Activated T-cell treated with anti-CD3 and anti-CD28 coated beads, Interleukin-2, amount 50 U/mL, for 4 hours (primary cell): Measurements from ENCODE around the gene TTC16. TPM values are rescaled to one million over a fixed set of nuclear protein-coding genes. Genes with fewer than 3 reads are reported as not detected.

ENCODE experiments used
- ATAC-seq, 2 donors: fragments of 200-7000 bp; cut with Tn5 transposase; one replicate each; pipeline ENCODE4 v1.10.0; 2021
- DNase-seq: peaks from one replicate; pipeline ENCODE4 v3.0.0-alpha.2; 2020
- H3K27me3 Mint-ChIP-seq: one replicate; pipeline ENCODE4 v1.8.0; 2021; ENCODE audit warnings: low read depth, mixed read lengths
- H3K36me3 Mint-ChIP-seq: one replicate; pipeline ENCODE4 v1.8.0; 2022; ENCODE audit warnings: mixed read lengths; ENCODE audit not compliant: insufficient read depth
- H3K4me1 Mint-ChIP-seq: one replicate; pipeline ENCODE4 v1.8.0; 2021; ENCODE audit warnings: low read depth, mixed read lengths
- H3K4me3 Mint-ChIP-seq: one replicate; pipeline ENCODE4 v1.8.0; 2021; ENCODE audit warnings: mild to moderate bottlenecking, moderate library complexity, mixed read lengths
- H3K9me3 Mint-ChIP-seq: one replicate; pipeline ENCODE4 v1.8.0; 2021; ENCODE audit warnings: mixed read lengths
- total RNA-seq, 3 donors: library from RNA; stranded (reverse); gene quantifications; one replicate each; pipeline ENCODE4 v1.2.1, GENCODE V29; 2021

Gene TTC16
- total RNA-seq, 3 donors from 2014 or later, result 0.37 to 0.58 (median 0.57) TPM

GRCh38 chr9:127706836-127707241 is 9.0 kb upstream of the TTC16 start, which contains the start of gene CFAP157:
CFAP157 (plus strand) TSS chr9:127706988; CDS start chr9:127707032, 44 bp downstream.
- no peak within 1 kb of the TSS for H3K4me3 Mint-ChIP-seq

GRCh38 chr9:127707766-127708165 is 8.1 kb upstream of the TTC16 start:
- no peaks in the 10 kb centered on the region for H3K27me3 Mint-ChIP-seq
- ATAC-seq, result peak; percentile 54 to 70

More at GRCh38 chr9:127706836-127707241, 9.0 kb upstream of the TTC16 start, which contains the start of gene CFAP157:
- H3K27me3 Mint-ChIP-seq, result no peaks in the 10 kb centered on the region
- no peaks in the 10 kb centered on the region for H3K36me3 Mint-ChIP-seq
- H3K4me1 Mint-ChIP-seq, result peaks cover 25% of the 10 kb centered on the region
- no peak for ATAC-seq
- DNase-seq, result no peak
- H3K9me3 Mint-ChIP-seq, result no peaks in the 10 kb centered on the region

GRCh38 chr9:127708952-127709587 is 6.8 kb upstream of the TTC16 start:
- H3K4me3 Mint-ChIP-seq, result no peak overlapping the region
- peaks cover 27% of the 10 kb centered on the region for H3K4me1 Mint-ChIP-seq
- H3K9me3 Mint-ChIP-seq, result no peaks in the 10 kb centered on the region
- DNase-seq (no peak), ATAC-seq (no peak)
- H3K36me3 Mint-ChIP-seq, result no peaks in the 10 kb centered on the region
- no peaks in the 10 kb centered on the region for H3K27me3 Mint-ChIP-seq

More at GRCh38 chr9:127707766-127708165, 8.1 kb upstream of the TTC16 start:
- Mint-ChIP-seq H3K4me1 (peaks cover 25% of the 10 kb centered on the region), H3K4me3 (no peak overlapping the region), H3K36me3 (no peaks in the 10 kb centered on the region), H3K9me3 (no peaks in the 10 kb centered on the region)
- no peak for DNase-seq

- Mint-ChIP-seq H3K27me3 (no peaks in the 10 kb centered on the region), H3K9me3 (no peaks in the 10 kb centered on the region), H3K4me3 (no peak overlapping the region), H3K36me3 (no peaks in the 10 kb centered on the region), H3K4me1 (peaks cover 31% of the 10 kb centered on the region)
- no peak for DNase-seq
- no peak for ATAC-seq
These were observed 5.6 kb upstream of the TTC16 start for GRCh38 chr9:127710204-127710783.

GRCh38 chr9:127711226-127711701 is 4.6 kb upstream of the TTC16 start:
- DNase-seq (no peak), ATAC-seq (no peak)
- H3K9me3 Mint-ChIP-seq, result no peaks in the 10 kb centered on the region
- H3K36me3 Mint-ChIP-seq, result no peaks in the 10 kb centered on the region
- H3K4me1 Mint-ChIP-seq, result peaks cover 39% of the 10 kb centered on the region
- H3K4me3 Mint-ChIP-seq, result peak overlapping the region; percentile 35
- H3K27me3 Mint-ChIP-seq, result no peaks in the 10 kb centered on the region

GRCh38 chr9:127711831-127712274 is 4.0 kb upstream of the TTC16 start:
- no peaks in the 10 kb centered on the region for H3K9me3 Mint-ChIP-seq
- H3K4me1 Mint-ChIP-seq, result peaks cover 40% of the 10 kb centered on the region
- no peaks in the 10 kb centered on the region for H3K27me3 Mint-ChIP-seq
- DNase-seq (no peak), ATAC-seq (no peak)
- H3K36me3 Mint-ChIP-seq, result no peaks in the 10 kb centered on the region
- no peak overlapping the region for H3K4me3 Mint-ChIP-seq

DNA sequence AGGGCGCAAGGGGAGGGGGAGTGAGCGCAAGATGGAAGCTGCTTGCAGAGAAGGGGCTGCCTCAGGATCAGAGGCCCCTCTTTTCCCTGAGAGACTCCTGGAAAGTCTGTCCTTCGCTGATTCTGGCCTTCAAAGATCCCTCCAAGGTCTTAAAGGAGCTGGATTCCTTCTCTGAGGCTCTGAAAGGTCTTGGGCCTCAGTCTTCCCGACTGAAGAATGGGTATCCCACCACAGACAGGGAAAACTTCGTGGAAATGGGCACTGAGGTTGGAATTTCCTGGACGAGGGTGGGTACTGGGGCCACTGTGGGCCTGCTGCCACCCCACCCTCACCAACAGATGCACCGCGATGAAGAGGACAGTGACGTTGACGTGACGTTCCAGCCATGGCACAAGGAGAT is 3.5 kb upstream of the TTC16 start:
- peak overlapping the region; percentile 37 for H3K4me3 Mint-ChIP-seq
- no peaks in the 10 kb centered on the region for H3K36me3 Mint-ChIP-seq
- H3K9me3 Mint-ChIP-seq, result no peaks in the 10 kb centered on the region
- ATAC-seq, result no peak
- no peak for DNase-seq
- H3K4me1 Mint-ChIP-seq, result peaks cover 37% of the 10 kb centered on the region
- no peaks in the 10 kb centered on the region for H3K27me3 Mint-ChIP-seq

DNA sequence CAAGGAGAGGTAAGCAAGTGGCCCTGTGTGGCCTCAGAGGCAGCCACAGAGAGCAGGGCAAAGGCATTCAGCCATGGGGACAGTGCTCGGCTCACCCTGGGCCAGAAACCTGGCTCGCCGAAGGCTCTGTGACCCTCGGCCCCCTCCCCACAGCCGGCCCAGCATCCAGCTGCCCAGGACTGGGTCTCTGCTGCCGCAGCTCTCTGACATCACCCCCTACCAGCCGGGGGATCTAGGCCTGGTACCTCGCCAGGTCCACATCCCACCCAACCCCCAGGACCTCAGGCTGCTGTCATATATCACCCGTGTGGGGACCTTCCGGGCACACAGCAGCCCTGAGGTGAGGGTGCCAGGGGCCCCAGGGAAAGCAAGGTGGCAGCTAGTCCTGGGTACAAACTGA is 3.0 kb upstream of the TTC16 start:
- ATAC-seq, result no peak
- Mint-ChIP-seq H3K4me3 (peak overlapping the region; percentile 37), H3K9me3 (no peaks in the 10 kb centered on the region), H3K4me1 (peaks cover 32% of the 10 kb centered on the region), H3K36me3 (no peaks in the 10 kb centered on the region), H3K27me3 (no peaks in the 10 kb centered on the region)
- DNase-seq, result no peak

DNA sequence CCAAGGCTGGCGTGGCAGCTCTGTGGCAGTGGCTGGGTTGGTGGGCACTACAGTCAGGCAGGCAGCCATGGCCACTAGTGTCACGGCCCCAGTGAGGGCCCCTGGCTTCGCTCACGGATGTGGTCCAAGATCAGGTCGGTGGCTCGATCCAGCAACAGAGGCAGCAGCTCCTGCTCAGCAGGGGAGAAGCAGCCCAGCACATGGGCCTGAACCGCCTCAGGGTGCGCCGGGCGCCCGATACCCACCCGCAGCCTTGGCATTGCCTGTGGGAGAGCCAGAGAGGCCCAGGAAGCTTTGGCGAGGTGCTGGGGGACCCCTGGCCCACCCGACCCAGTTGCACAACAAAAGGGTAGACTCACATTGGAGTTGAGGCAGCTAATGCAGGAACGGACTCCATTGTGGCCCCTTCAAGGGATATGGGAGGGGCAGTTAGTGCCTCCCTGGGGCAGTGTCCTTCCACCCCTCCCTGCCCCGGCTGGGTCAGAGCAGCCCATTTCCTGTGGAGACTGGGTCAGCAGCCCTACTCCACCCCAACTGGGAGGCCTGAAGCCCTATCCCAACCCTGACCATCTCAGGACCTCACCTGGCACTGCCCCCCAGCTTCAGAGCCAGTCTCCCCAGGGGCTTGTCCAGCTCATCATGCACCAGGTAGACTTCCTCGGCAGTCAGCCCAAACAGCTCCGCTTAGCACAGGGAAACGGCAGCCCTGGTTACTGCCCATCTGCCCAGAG is 1.7 kb upstream of the TTC16 start:
- peaks cover 32% of the 10 kb centered on the region for H3K4me1 Mint-ChIP-seq
- H3K36me3 Mint-ChIP-seq, result no peaks in the 10 kb centered on the region
- DNase-seq, result no peak
- no peaks in the 10 kb centered on the region for H3K9me3 Mint-ChIP-seq
- no peaks in the 10 kb centered on the region for H3K27me3 Mint-ChIP-seq
- no peak for ATAC-seq
- peak overlapping the region; percentile 81 for H3K4me3 Mint-ChIP-seq

GRCh38 chr9:127714951-127715469 is 869 bp upstream of the TTC16 start:
- Mint-ChIP-seq H3K4me1 (peaks cover 40% of the 10 kb centered on the region), H3K4me3 (peak overlapping the region; percentile 98), H3K36me3 (no peaks in the 10 kb centered on the region), H3K9me3 (no peaks in the 10 kb centered on the region), H3K27me3 (no peaks in the 10 kb centered on the region)
- no peak for DNase-seq
- peak; percentile 8 to 11 for ATAC-seq

DNA sequence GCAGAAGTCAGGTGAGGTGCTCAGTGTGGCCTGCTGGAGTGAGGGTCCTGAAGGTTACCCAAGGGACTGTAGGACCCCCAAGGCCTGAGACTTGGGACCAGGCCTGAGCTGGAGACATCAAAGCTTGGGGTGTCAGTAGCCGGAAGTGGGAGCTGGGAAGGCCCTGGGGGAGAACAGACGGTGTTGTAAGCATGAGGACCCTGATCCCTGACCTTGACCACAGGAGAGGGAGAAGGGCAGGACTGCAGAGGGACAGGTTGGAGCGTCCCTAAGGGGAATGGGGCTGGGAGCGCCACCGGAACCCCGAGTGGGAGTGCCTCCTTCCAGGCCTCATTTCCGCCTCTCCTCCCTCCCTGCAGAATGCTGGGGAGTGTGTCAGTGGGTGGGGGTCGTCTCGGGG is 533 bp downstream of the TTC16 start:
- peaks cover 37% of the 10 kb centered on the region for H3K4me1 Mint-ChIP-seq
- DNase-seq (no peak), ATAC-seq (no peak)
- no peaks in the 10 kb centered on the region for H3K27me3 Mint-ChIP-seq
- no peaks in the 10 kb centered on the region for H3K9me3 Mint-ChIP-seq
- H3K4me3 Mint-ChIP-seq, result peak overlapping the region; percentile 98
- H3K36me3 Mint-ChIP-seq, result no peaks in the 10 kb centered on the region

GRCh38 chr9:127717766-127718165 is 1.9 kb downstream of the TTC16 start:
- DNase-seq, result no peak
- H3K36me3 Mint-ChIP-seq, result no peaks in the 10 kb centered on the region
- peaks cover 37% of the 10 kb centered on the region for H3K4me1 Mint-ChIP-seq
- no peaks in the 10 kb centered on the region for H3K9me3 Mint-ChIP-seq
- no peak for ATAC-seq
- no peaks in the 10 kb centered on the region for H3K27me3 Mint-ChIP-seq
- no peak overlapping the region for H3K4me3 Mint-ChIP-seq

DNA sequence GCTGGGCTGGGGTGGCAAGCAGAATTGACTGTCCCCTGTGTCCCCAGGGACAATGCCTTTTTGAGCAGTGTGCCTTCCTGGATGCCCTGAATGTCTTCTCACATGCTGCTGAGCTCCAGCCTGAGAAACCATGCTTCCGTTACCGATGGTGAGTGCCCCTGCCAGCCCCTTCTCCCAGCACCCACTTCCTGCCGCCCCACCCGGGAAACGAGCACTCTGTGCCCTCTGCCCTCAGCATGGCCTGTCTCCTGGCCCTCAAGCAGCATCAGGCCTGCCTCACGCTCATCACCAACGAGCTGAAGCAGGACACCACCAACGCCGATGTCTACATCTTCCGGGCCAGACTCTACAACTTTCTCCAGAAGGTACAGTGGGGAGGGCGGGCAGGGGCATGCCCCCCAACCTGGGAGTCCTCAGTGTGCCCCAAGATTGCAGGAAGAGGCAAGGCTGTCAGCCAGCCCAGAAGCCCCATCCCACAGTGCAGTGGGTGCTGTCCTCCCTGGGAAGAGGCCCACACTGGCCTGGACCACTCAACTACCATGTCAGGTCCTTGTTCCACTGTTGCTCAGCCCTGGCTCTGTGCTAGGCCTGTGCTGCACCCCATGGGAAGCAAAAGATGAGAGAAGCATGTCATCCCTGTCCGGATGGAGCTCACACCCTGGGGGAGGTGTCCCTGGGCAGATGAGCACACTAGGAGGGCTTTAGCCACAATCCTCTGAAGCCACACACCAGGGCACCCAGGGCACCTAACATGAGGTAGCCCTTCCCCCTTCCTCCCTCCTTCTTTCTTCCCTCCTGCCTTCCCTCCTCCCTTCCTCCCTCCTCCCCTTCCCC is 4.4 kb downstream of the TTC16 start:
- ATAC-seq (no peak), DNase-seq (no peak)
- peaks cover 30% of the 10 kb centered on the region for H3K4me1 Mint-ChIP-seq
- no peaks in the 10 kb centered on the region for H3K9me3 Mint-ChIP-seq
- peak overlapping the region; percentile 17 for H3K4me3 Mint-ChIP-seq
- no peaks in the 10 kb centered on the region for H3K27me3 Mint-ChIP-seq
- H3K36me3 Mint-ChIP-seq, result no peaks in the 10 kb centered on the region

- no peaks in the 10 kb centered on the region for H3K36me3 Mint-ChIP-seq
- H3K4me1 Mint-ChIP-seq, result peaks cover 27% of the 10 kb centered on the region
- no peak overlapping the region for H3K4me3 Mint-ChIP-seq
- ATAC-seq (no peak), DNase-seq (no peak)
- no peaks in the 10 kb centered on the region for H3K27me3 Mint-ChIP-seq
- no peaks in the 10 kb centered on the region for H3K9me3 Mint-ChIP-seq
These were observed 5.0 kb downstream of the TTC16 start for GRCh38 chr9:127720865-127721227.
